ENCODE data around the gene SMARCB1.

DNA sequence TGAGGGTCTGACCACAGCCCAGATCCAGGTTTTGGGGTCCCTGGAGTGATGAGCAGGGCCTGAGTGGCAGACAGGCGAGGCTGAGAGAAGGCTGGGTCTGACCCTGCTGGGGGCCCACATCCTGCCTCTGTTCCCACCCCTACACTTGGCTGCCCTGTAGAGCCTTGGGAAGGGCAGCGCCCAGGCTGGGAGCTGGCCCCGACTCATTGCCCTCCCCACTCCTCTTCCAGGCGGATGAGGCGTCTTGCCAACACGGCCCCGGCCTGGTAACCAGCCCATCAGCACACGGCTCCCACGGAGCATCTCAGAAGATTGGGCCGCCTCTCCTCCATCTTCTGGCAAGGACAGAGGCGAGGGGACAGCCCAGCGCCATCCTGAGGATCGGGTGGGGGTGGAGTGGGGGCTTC, 47.1 kb downstream of the SMARCB1 start:
- TF ChIP-seq CTCF (IDR thresholded peaks at IDR 0.05) (no peak), POLR2AphosphoS5 (IDR thresholded peaks at IDR 0.05) (no peak), EP300 (IDR thresholded peaks at IDR 0.05) (no peak), POLR2A (IDR thresholded peaks at IDR 0.05) (no peak)

Data from sigmoid colon (tissue), 4 donors.